K562 (cell line): Measurements from ENCODE around the gene TNF. TPM values are rescaled to one million over a fixed set of nuclear protein-coding genes. Genes with fewer than 3 reads are reported as not detected.
A peak's percentile ranks its signal among the peaks of the same experiment; 100 is the strongest.

Experiments
- ATAC-seq: fragments of 200-7000 bp; cut with Tn5 transposase; 3 replicates; pipeline ENCODE4 v1.9.1; 2020; ENCODE audit warnings: moderate library complexity
- BruUV-seq: library from RNA; stranded (reverse); fragments of 400-500 nt; replicated peaks from 2 replicates; lab custom pipeline; 2021; lab: Mats Ljungman, UMichigan
- CTCF ChIA-PET: fragments of 300-600 bp; formaldehyde crosslinking; extraction: SDS; loops from one replicate; lab custom pipeline; 2021; ENCODE audit warnings: low intra/inter-chr PET ratio; lab: Yijun Ruan, JAX
- POLR2A ChIA-PET: fragments of 300-600, 350-650 bp; sonication (Branson Sonifier 250); formaldehyde crosslinking; extraction: SDS; loops from one replicate; lab custom pipeline; 2021; ENCODE audit warnings: antibody characterized with exemption, inconsistent platforms; lab: Yijun Ruan, JAX
- DNase-seq, 4 experiments: peaks; one replicate each; pipeline versions ENCODE4 v3.0.0 to v3.0.0-alpha.2; 2011 to 2018; ENCODE audit warnings: low spot score in 3 of 4, mixed read lengths in 3 of 4; ENCODE audit errors: extremely low read depth in 1 of 4
- FAIRE-seq: peaks from 2 replicates; lab custom pipeline; 2011; peaks lifted over from hg19 to GRCh38; lab: Jason Lieb, UNC
- H2AFZ ChIP-seq: 2 replicates; pipeline ENCODE4 v1.6.0; 2011; ENCODE audit warnings: low read depth, low read length, control low read depth, inconsistent platforms
- H3K27ac ChIP-seq: fragments of 200-600 bp; 3 replicates; pipeline ENCODE4 v1.8.0; 2011; ENCODE audit warnings: low read depth, mild to moderate bottlenecking, control low read depth, inconsistent platforms, low read length, moderate library complexity, mixed read lengths; ENCODE audit errors: extremely low read depth
- H3K27me3 ChIP-seq, 2 experiments: fragments of 300-600 bp in 1 of 2; 2 replicates in 1 of 2; 3 replicates in 1 of 2; pipeline versions ENCODE4 v1.6.0 to v1.8.0; 2011; ENCODE audit warnings: inconsistent platforms in 2 of 2, low read length in 2 of 2, mild to moderate bottlenecking in 1 of 2, mixed read lengths in 1 of 2, moderate library complexity in 1 of 2; ENCODE audit not compliant: control insufficient read depth in 2 of 2, insufficient read depth in 2 of 2
- H3K36me3 ChIP-seq: fragments of 300-600 bp; 3 replicates; pipeline ENCODE4 v1.8.0; 2011; ENCODE audit warnings: mild to moderate bottlenecking, low read length, inconsistent platforms; ENCODE audit not compliant: control insufficient read depth, insufficient read depth
- H3K4me1 ChIP-seq, 2 experiments: fragments of 200-600 bp in 1 of 2; replicated peaks in 1 of 2; 2 replicates in 1 of 2; 3 replicates in 1 of 2; pipeline versions ENCODE4 v1.5.1 to v1.8.0; 2011; ENCODE audit warnings: inconsistent platforms in 2 of 2, low read length in 2 of 2, mild to moderate bottlenecking in 1 of 2, mixed read lengths in 1 of 2, moderate library complexity in 1 of 2; ENCODE audit not compliant: control insufficient read depth in 2 of 2, insufficient read depth in 2 of 2
- H3K4me2 ChIP-seq: 2 replicates; pipeline ENCODE4 v1.6.1; 2011; ENCODE audit warnings: low read length, control low read depth, inconsistent platforms, mixed read lengths; ENCODE audit not compliant: insufficient read depth
- H3K4me3 ChIP-seq: fragments of 200-600 bp; sonication (generic), shearing (Covaris generic); 2 replicates; pipeline ENCODE4 v1.5.1; 2016; ENCODE audit warnings: control low read depth, inconsistent platforms
- H3K79me2 ChIP-seq: fragments of 200-600 bp; 3 replicates; pipeline ENCODE4 v1.8.0; 2011; ENCODE audit warnings: low read length, inconsistent platforms; ENCODE audit not compliant: control insufficient read depth, insufficient read depth
- H3K9ac ChIP-seq, 2 experiments: 2 replicates each; pipeline versions ENCODE4 v1.6.0 to v1.6.1; 2011; ENCODE audit warnings: low read depth in 2 of 2, low read length in 2 of 2, control low read depth in 1 of 2, inconsistent platforms in 1 of 2, mild to moderate bottlenecking in 1 of 2, mixed read lengths in 1 of 2; ENCODE audit not compliant: insufficient read depth in 1 of 2
- H3K9me1 ChIP-seq: one replicate; pipeline ENCODE4 v1.6.0; 2011; ENCODE audit warnings: inconsistent platforms, mild to moderate bottlenecking, low read length, moderate library complexity; ENCODE audit not compliant: control insufficient read depth, insufficient read depth
- H3K9me3 ChIP-seq: replicated peaks from 2 replicates; pipeline ENCODE4 v1.5.1; 2011; ENCODE audit warnings: low read depth, low read length, inconsistent platforms; ENCODE audit not compliant: control insufficient read depth, insufficient read depth
- H4K20me1 ChIP-seq: replicated peaks from 2 replicates; pipeline ENCODE4 v1.6.1; 2011; ENCODE audit warnings: low read length, inconsistent platforms, mixed read lengths; ENCODE audit not compliant: control insufficient read depth, insufficient read depth
- BCOR ChIP-seq: fragments of 450-650 bp; IDR thresholded peaks from 2 replicates; pipeline ENCODE4 v1.6.1; 2016
- CBX3 ChIP-seq, 2 experiments: IDR thresholded peaks; 1 replicate in 1 of 2; 2 replicates in 1 of 2; pipeline ENCODE4 v1.6.1; 2012; ENCODE audit warnings: inconsistent platforms in 2 of 2, low read length in 2 of 2, borderline replicate concordance in 1 of 2, control low read depth in 1 of 2
- CTCF ChIP-seq, 3 experiments: IDR thresholded peaks in 2 of 3; conservative IDR thresholded peaks in 1 of 3; 2 replicates each; pipeline ENCODE4 v1.5.1; 2011 to 2012; ENCODE audit warnings: low read length in 3 of 3, mild to moderate bottlenecking in 3 of 3, control low read depth in 2 of 3, improper control_type of control experiment in 1 of 3, inconsistent platforms in 1 of 3, low read depth in 1 of 3, mixed read lengths in 1 of 3, moderate library complexity in 1 of 3; ENCODE audit not compliant: insufficient read depth in 2 of 3
- GTF2A2 ChIP-seq: IDR thresholded peaks from 2 replicates; pipeline ENCODE4 v1.6.1; 2016; ENCODE audit warnings: mild to moderate bottlenecking, missing genetic modification characterization, missing compliant biosample characterization
- KDM1A ChIP-seq, 2 experiments: fragments of 450-650 bp; IDR thresholded peaks; 2 replicates each; pipeline ENCODE4 v1.6.1; 2016; ENCODE audit warnings: mild to moderate bottlenecking in 2 of 2
- MEIS2 ChIP-seq: fragments of 450-650 bp; IDR thresholded peaks from 2 replicates; pipeline ENCODE4 v1.6.1; 2014; ENCODE audit warnings: mild to moderate bottlenecking; ENCODE audit not compliant: partially characterized antibody
- RAD21 ChIP-seq, 2 experiments: fragments of 250-450 bp in 1 of 2; fragments of 450-650 bp in 1 of 2; sonication (Bioruptor Pico) in 1 of 2; formaldehyde crosslinking in 1 of 2; IDR thresholded peaks in 1 of 2; conservative IDR thresholded peaks in 1 of 2; 2 replicates each; pipeline versions ENCODE4 v1.4.0 to v1.8.0; 2020 to 2022; ENCODE audit warnings: mild to moderate bottlenecking in 2 of 2, moderate library complexity in 1 of 2
- REST ChIP-seq, 2 experiments: fragments of 450-650 bp; formaldehyde crosslinking in 1 of 2; IDR thresholded peaks; 2 replicates each; pipeline versions ENCODE4 v1.4.0 to v1.6.1; 2014 to 2020; ENCODE audit warnings: mild to moderate bottlenecking in 2 of 2, borderline replicate concordance in 1 of 2, low read depth in 1 of 2
- SP1 ChIP-seq: sonication (generic); formaldehyde crosslinking; IDR thresholded peaks from 2 replicates; pipeline ENCODE4 v1.8.1; 2022; ENCODE audit warnings: mild to moderate bottlenecking, missing genetic modification reagents
- TARDBP ChIP-seq: fragments of 450-650 bp; IDR thresholded peaks from 2 replicates; pipeline ENCODE4 v1.6.1; 2016
- ZBTB17 ChIP-seq: fragments of 450-650 bp; formaldehyde crosslinking; IDR thresholded peaks from 2 replicates; pipeline ENCODE4 v1.4.0; 2020; ENCODE audit warnings: mild to moderate bottlenecking
- ZNF830 ChIP-seq: fragments of 250-450 bp; sonication (Bioruptor Pico); IDR thresholded peaks from 2 replicates; pipeline ENCODE4 v1.5.0; 2021; ENCODE audit warnings: mild to moderate bottlenecking
- WGBS: fragments of 100-300 bp; shearing (Covaris generic); methylation state at CpG from one replicate; pipeline ENCODE4 v1.1.6; 2016; ENCODE audit warnings: low coverage, mixed read lengths; ENCODE audit not compliant: insufficient coverage; ENCODE audit errors: missing lambda C conversion rate; 5-methylcytosine and 5-hydroxymethylcytosine counted together
- in situ Hi-C: fragments of 300-500 bp; cut with MboI; formaldehyde crosslinking; loops from 4 replicates; pipeline ENCODE4 v1.15.0; 2018; ENCODE audit warnings: inconsistent platforms, mixed read lengths
- intact Hi-C: fragments of 100-400 bp; cut with micrococcal nuclease; formaldehyde crosslinking; loops from 2 replicates; pipeline ENCODE4 v1.14.2; 2022
- polyA plus RNA-seq, 8 experiments: library from polyadenylated mRNA; depleted of rRNA in 4 of 8; stranded (reverse) in 5 of 8; unstranded in 3 of 8; fragments of >200 nt; fragmentation: Nextera tagmentation in 2 of 8; fragmentation: Illumina TruSeq in 1 of 8; extraction: Ambion mirVana in 2 of 8; extraction: Trizol in 1 of 8; gene quantifications; 2 replicates each; pipeline versions ENCODE4 v1.2.1 to v1.2.3, GENCODE V29; 2011 to 2014; ENCODE audit warnings: inconsistent platforms in 1 of 8, missing spikeins in 1 of 8
- total RNA-seq, 7 experiments: library from RNA; depleted of rRNA in 6 of 7; stranded (reverse); fragments of >200 nt in 6 of 7; fragmentation: Illumina TruSeq in 2 of 7; extraction: Trizol in 2 of 7; gene quantifications; 2 replicates each; pipeline versions ENCODE4 v1.2.1 to v1.2.3, GENCODE V29; 2011 to 2021; ENCODE audit warnings: low replicate concordance in 1 of 7

The TNF gene
- total and polyA plus RNA-seq, 9 of the 15 experiments (the other 6 are each of a cell fraction or from before 2014, with no cell fraction given) = 0.08 to 0.40 TPM; not detected in 7

GRCh38 chr6:31585491-31585890, 10.1 kb downstream of the TNF start:
- Histone ChIP-seq H3K27ac (no peak overlapping the region), H3K4me1 (peaks cover 30 to 39% of the 10 kb centered on the region in 2 experiments), H3K9me1 (no peaks in the 10 kb centered on the region), H3K27me3 (no peaks in the 10 kb centered on the region), H3K9ac (no peak overlapping the region), H3K4me3 (no peak overlapping the region), H2AFZ (peak overlapping the region; percentile 51; the same call in 1 of the 2 replicates), H3K36me3 (no peaks in the 10 kb centered on the region), H4K20me1 (no peaks in the 10 kb centered on the region), H3K4me2 (no peak overlapping the region), H3K9me3 (no peaks in the 10 kb centered on the region), H3K79me2 (no peaks in the 10 kb centered on the region)
- POLR2A ChIA-PET = interaction anchor here (1.0 to 1.6 kb wide), 2 partner anchors 13 to 18 kb away, joined by 3 to 6 read pairs; no protein-coding TSS in a partner anchor
- BruUV-seq = no TSS peak
- intact Hi-C loops (loop anchor here (10.0 kb wide), 1 partner anchor 391 kb away; no protein-coding TSS in a partner anchor), in situ Hi-C loops (no loop called here)
- WGBS = 49% methylated on average over 2 of the region's 2 CpGs
- FAIRE-seq = peak; percentile 71
- CTCF ChIA-PET = no interaction called here
- ATAC-seq = peak; percentile 44
- peak; percentile 52 to 71 (median 66) for DNase-seq
- TF ChIP-seq KDM1A (IDR thresholded peaks at IDR 0.05) (peak; percentile 38 to 75; a peak in 2 of 4 replicates), CTCF (IDR thresholded peaks at IDR 0.05 in 2 of 3, conservative IDR thresholded peaks at IDR 0.05 in 1 of 3; ENCODE audit: insufficient read depth in 2 of 3, low read depth in 1 of 3, low read length in 3 of 3) (peak; percentile 64 to 81 (median 74)), RAD21 (CRISPR knock-in tag; conservative IDR thresholded peaks at IDR 0.05 in 1 of 2, IDR thresholded peaks at IDR 0.05 in 1 of 2) (peak in 1 of 2 experiments; percentile 58; a peak in 2 of 4 replicates), GTF2A2 (no peak), ZNF830 (no peak), REST (IDR thresholded peaks at IDR 0.05; ENCODE audit: borderline replicate concordance) (peak; percentile 29; the same call in 1 of the 2 replicates), REST (CRISPR knock-in tag; IDR thresholded peaks at IDR 0.05; ENCODE audit: low read depth) (no peak), ZBTB17 (CRISPR knock-in tag) (0 out of 2 replicates have a peak, but pooled peaks have one; percentile 19), TARDBP (no peak), MEIS2 (peak; percentile 54), CBX3 (IDR thresholded peaks at IDR 0.05; ENCODE audit: borderline replicate concordance in 1 of 2, low read length in 2 of 2) (peak in 1 of 2 experiments; percentile 77; a peak in 1 of 3 replicates), SP1 (CRISPR knock-in tag) (peak; percentile 63; the same call in 1 of the 2 replicates), BCOR (peak; percentile 92)
